CD4-positive, alpha-beta T cell (primary cell): ENCODE results near the gene HTRA1. TPM values are rescaled to one million over a fixed set of nuclear protein-coding genes. Genes with fewer than 3 reads are reported as not detected.

ENCODE experiments used
- ATAC-seq: fragments of 200-7000 bp; cut with Tn5 transposase; one replicate; pipeline ENCODE4 v1.10.0; 2022; ENCODE audit warnings: mild to moderate bottlenecking; ENCODE audit not compliant: poor library complexity
- CTCF ChIA-PET: fragments of 350-600 bp; sonication (Branson Sonifier 250); formaldehyde crosslinking; loops from one replicate; lab custom pipeline; 2021; ENCODE audit warnings: antibody characterized with exemption, inconsistent platforms; lab: Charles Lee
- POLR2A ChIA-PET: fragments of 350-600 bp; sonication (Branson Sonifier 250); formaldehyde crosslinking; loops from one replicate; lab custom pipeline; 2021; ENCODE audit warnings: antibody characterized with exemption, inconsistent platforms; lab: Charles Lee
- DNase-seq, 14 experiments: peaks; one replicate each; pipeline ENCODE4 v3.0.0-alpha.2; 2013 to 2020; ENCODE audit warnings: mixed read lengths in 2 of 14
- H3K27ac ChIP-seq, 2 donors: one replicate each; pipeline versions ENCODE4 v1.5.1 to v1.7.0; 2013; ENCODE audit warnings: low read length in 2 of 2, low read depth in 1 of 2, mild to moderate bottlenecking in 1 of 2
- H3K27me3 ChIP-seq, 2 experiments: 1 replicate in 1 of 2; 2 replicates in 1 of 2; pipeline versions ENCODE4 v1.6.1 to v1.7.0; 2013; ENCODE audit warnings: low read length in 2 of 2, control low read depth in 1 of 2, mild to moderate bottlenecking in 1 of 2, moderate library complexity in 1 of 2; ENCODE audit not compliant: insufficient read depth in 2 of 2, control insufficient read depth in 1 of 2
- H3K36me3 ChIP-seq: one replicate; pipeline ENCODE4 v1.6.1; 2013; ENCODE audit warnings: low read length, control low read depth; ENCODE audit not compliant: insufficient read depth
- H3K4me1 ChIP-seq: one replicate; pipeline ENCODE4 v1.6.1; 2013; ENCODE audit warnings: low read length, control low read depth; ENCODE audit not compliant: insufficient read depth
- H3K4me3 ChIP-seq: one replicate; pipeline ENCODE4 v1.5.1; 2013; ENCODE audit warnings: mild to moderate bottlenecking, low read length, moderate library complexity
- H3K9me3 ChIP-seq, 2 experiments: 1 replicate in 1 of 2; 2 replicates in 1 of 2; pipeline versions ENCODE4 v1.6.1 to v1.7.0; 2013; ENCODE audit warnings: low read length in 2 of 2, mild to moderate bottlenecking in 2 of 2, control low read depth in 1 of 2, moderate library complexity in 1 of 2; ENCODE audit not compliant: control insufficient read depth in 1 of 2, insufficient read depth in 1 of 2
- H3K27ac Mint-ChIP-seq: one replicate; pipeline ENCODE4 v1.8.0; 2020; ENCODE audit warnings: mixed read lengths
- H3K27me3 Mint-ChIP-seq: one replicate; pipeline ENCODE4 v1.8.0; 2021; ENCODE audit warnings: mixed read lengths
- H3K36me3 Mint-ChIP-seq: one replicate; pipeline ENCODE4 v1.8.0; 2021; ENCODE audit warnings: low read depth, mixed read lengths
- H3K4me1 Mint-ChIP-seq: one replicate; pipeline ENCODE4 v1.8.0; 2021; ENCODE audit warnings: low read depth, mixed read lengths
- H3K4me3 Mint-ChIP-seq: one replicate; pipeline ENCODE4 v1.8.0; 2020; ENCODE audit warnings: mild to moderate bottlenecking, mixed read lengths
- H3K9me3 Mint-ChIP-seq: one replicate; pipeline ENCODE4 v1.8.0; 2020; ENCODE audit warnings: mixed read lengths
- intact Hi-C, 2 experiments: fragments of 100-400 bp; cut with DNase I in 1 of 2; cut with micrococcal nuclease in 1 of 2; formaldehyde crosslinking; loops; one replicate each; pipeline versions ENCODE4 v1.15.1 to v1.9.0; 2023 to 2025; cut with DNase I, micrococcal nuclease
- total RNA-seq, 174 experiments: library from RNA in 2 of 174; stranded (reverse) in 2 of 174; gene quantifications; one replicate each; pipeline ENCODE4 v1.2.3 and lab custom pipeline; 2021 to 2026
- TF ChIP-seq, protein P1 (sequence below): fragments of 200-600 bp; IDR thresholded peaks from one replicate; pipeline ENCODE4 v1.8.0; 2022; ENCODE audit warnings: antibody characterized with exemption, mild to moderate bottlenecking

HTRA1 gene
- total RNA-seq, 2 experiments from 2014 or later: not detected

DNA sequence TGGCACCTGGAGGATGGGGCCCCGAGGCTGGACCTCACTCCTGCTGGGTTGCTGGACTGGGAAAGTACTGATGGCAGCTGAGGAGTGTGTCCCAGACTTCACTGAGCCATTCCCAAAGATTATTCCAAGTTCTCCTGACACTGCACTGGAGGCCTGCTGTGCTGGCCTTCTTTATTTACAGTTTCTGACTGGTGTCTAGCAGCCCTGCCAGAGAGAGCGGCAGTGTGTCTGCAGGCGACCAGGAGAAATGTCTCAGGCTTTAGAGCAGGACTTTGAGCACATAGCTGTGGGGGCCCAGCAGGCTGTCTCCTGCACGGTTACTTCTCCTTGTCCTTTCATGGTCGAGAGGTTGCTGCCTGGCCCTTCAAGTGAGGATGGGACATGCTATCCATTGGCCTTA, 16.1 kb downstream of the HTRA1 start:
- ATAC-seq: no peak
- CTCF ChIA-PET: no interaction called here
- POLR2A ChIA-PET: no interaction called here

DNA sequence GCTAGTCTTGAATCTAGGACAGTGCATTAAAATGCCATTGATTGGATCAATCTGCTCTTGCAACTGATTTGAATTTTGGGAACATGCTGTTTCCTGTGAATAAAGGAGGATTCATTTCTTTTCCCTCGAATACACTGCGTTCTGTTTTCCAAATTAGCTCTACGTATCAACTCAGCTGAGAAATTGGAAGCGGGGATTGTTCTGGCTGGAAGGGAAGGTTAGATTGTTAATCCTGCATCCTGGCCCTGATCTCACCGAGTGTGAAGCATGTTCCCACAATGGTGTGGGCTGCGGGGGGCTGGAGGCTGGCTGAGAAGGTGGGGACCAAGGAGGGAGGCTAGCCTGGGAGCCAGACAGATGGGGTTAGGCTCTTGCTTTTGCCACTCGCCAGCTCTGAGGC, 17.6 kb downstream of the HTRA1 start:
- no peak overlapping the region for H3K4me3 Mint-ChIP-seq
- peaks cover 20% of the 10 kb centered on the region for H3K27me3 Mint-ChIP-seq
- Histone ChIP-seq H3K4me3 (no peak overlapping the region), H3K36me3 (no peaks in the 10 kb centered on the region), H3K9me3 (no peaks in the 10 kb centered on the region), H3K27me3 (peaks cover 0 to 5% of the 10 kb centered on the region in 2 experiments), H3K27ac (no peak overlapping the region), H3K4me1 (peaks cover 3% of the 10 kb centered on the region)
- H3K9me3 Mint-ChIP-seq: no peaks in the 10 kb centered on the region
- no peak for ATAC-seq
- no peak for DNase-seq
- intact Hi-C loops: no loop called here
- H3K4me1 Mint-ChIP-seq: peaks cover 8% of the 10 kb centered on the region
- CTCF ChIA-PET: no interaction called here
- TF ChIP-seq, protein P1, sequence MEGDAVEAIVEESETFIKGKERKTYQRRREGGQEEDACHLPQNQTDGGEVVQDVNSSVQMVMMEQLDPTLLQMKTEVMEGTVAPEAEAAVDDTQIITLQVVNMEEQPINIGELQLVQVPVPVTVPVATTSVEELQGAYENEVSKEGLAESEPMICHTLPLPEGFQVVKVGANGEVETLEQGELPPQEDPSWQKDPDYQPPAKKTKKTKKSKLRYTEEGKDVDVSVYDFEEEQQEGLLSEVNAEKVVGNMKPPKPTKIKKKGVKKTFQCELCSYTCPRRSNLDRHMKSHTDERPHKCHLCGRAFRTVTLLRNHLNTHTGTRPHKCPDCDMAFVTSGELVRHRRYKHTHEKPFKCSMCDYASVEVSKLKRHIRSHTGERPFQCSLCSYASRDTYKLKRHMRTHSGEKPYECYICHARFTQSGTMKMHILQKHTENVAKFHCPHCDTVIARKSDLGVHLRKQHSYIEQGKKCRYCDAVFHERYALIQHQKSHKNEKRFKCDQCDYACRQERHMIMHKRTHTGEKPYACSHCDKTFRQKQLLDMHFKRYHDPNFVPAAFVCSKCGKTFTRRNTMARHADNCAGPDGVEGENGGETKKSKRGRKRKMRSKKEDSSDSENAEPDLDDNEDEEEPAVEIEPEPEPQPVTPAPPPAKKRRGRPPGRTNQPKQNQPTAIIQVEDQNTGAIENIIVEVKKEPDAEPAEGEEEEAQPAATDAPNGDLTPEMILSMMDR: no peak
- no peaks in the 10 kb centered on the region for H3K36me3 Mint-ChIP-seq
- POLR2A ChIA-PET: no interaction called here
- no peak overlapping the region for H3K27ac Mint-ChIP-seq

More for the DNA sequence above, 16.1 kb downstream of the HTRA1 start:
- Mint-ChIP-seq H3K36me3 (no peaks in the 10 kb centered on the region), H3K9me3 (no peaks in the 10 kb centered on the region), H3K27ac (no peak overlapping the region), H3K4me1 (peaks cover 10% of the 10 kb centered on the region), H3K4me3 (no peak overlapping the region), H3K27me3 (peaks cover 28% of the 10 kb centered on the region)
- no peak for DNase-seq
- no peak overlapping the region for H3K27ac ChIP-seq
- H3K36me3 ChIP-seq: no peaks in the 10 kb centered on the region
- no peak overlapping the region for H3K4me3 ChIP-seq
- H3K27me3 ChIP-seq: peaks cover 0 to 5% of the 10 kb centered on the region in 2 experiments
- TF ChIP-seq, protein P1: no peak
- no peaks in the 10 kb centered on the region for H3K9me3 ChIP-seq
- H3K4me1 ChIP-seq: peaks cover 3% of the 10 kb centered on the region
- intact Hi-C loops: no loop called here

DNA sequence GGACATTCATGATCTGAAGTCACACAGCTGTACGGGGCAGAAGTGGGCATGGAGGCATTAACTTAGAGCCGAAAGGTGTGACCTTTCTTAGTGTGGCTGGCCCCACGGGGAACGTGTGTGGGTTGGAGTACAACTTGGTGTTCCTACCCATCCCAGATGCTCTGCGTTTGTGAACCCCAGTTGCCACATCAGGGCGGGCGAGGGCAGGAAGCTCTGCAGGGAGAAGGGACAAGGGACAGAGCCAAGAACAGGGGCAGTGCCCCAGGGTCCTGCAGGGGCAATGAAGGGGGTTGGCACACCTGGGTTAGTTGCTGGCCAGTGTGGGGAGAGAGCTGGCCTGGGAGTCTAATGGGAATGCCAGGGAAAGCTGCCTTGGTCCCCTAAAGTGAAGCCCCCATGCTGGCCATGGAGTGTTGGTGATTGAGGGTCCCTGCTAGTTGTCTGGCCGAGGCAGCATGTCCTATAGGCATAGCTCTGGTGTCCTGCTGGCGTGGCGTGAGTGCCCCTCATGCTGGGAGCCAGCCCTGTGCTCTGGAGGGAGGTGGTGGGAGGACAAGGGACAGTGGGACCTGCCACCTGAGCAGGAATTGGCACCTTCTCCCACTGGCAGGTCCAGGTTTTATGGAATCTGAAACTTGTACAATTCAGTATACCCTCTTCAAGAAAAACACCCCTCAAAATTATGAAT, 18.9 kb downstream of the HTRA1 start:
- H3K4me3 ChIP-seq: no peak overlapping the region
- Mint-ChIP-seq H3K4me1 (no peaks in the 10 kb centered on the region), H3K27ac (no peak overlapping the region), H3K27me3 (peaks cover 15% of the 10 kb centered on the region), H3K4me3 (no peak overlapping the region), H3K9me3 (no peaks in the 10 kb centered on the region), H3K36me3 (no peaks in the 10 kb centered on the region)
- ChIA-PET POLR2A (no interaction called here), CTCF (no interaction called here)
- H3K4me1 ChIP-seq: no peaks in the 10 kb centered on the region
- peaks cover 0 to 5% of the 10 kb centered on the region in 2 experiments for H3K27me3 ChIP-seq
- intact Hi-C loops: no loop called here
- DNase-seq (no peak), ATAC-seq (no peak)
- TF ChIP-seq, protein P1: no peak
- no peak overlapping the region for H3K27ac ChIP-seq
- H3K9me3 ChIP-seq: no peaks in the 10 kb centered on the region
- H3K36me3 ChIP-seq: no peaks in the 10 kb centered on the region
